Measurements from ENCODE around the gene UGT2A2. TPM values are rescaled to one million over a fixed set of nuclear protein-coding genes. Genes with fewer than 3 reads are reported as not detected.

Gene UGT2A2
- not detected in 2 replicates for total RNA-seq

DNA sequence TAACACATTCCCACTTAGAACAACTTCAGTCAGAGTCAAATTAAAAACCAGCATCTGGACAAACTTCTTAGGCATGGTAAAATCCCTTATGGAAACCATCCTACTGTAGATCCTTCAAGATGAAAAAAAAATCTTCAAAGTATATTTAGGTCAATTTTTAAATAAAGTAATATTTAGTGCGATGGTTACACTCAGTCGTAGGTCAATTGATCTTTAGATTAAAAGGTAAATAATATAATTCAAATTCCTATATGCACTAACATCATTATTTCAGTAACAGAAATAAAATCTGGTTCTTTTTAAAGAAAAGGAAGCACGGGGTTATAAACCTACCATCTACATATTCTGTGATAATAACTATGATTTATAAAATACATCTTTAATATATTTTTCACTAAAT is at the start of gene UGT2A2:
UGT2A2 (minus strand) TSS at position 101 of the 400 bp plus-strand sequence; CDS start at position 99, 2 bp downstream.

DNA sequence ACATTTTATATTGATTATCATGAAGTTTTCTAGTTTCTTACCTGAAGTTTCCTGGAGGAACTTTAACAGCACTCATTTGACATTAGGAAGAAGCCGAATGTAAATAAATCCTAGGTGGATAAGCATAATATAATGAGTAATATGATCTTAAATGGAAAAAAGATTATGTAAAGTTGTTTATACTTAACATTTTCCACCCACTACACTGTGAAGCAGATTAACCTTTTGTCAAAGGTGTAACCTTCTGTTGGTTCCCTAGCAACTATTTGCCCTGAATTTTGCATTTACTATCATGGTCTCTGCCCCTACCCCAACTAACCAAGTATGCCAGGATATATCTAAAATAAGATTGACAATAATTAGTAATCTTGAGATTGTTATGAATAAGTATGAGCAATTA is 13.7 kb upstream of the UGT2A2 start, which contains the start of gene UGT2A1:
UGT2A1 (minus strand) TSS at position 101 of the 400 bp plus-strand sequence. CDS start 5,603 bp downstream, outside the sequence.

Other genes with a start within 250 kb of the UGT2A2 start
- 0.24 TPM in 1 of 2 replicates, not detected in the other for gene UGT2B4, start 143.7 kb downstream of the UGT2A2 start, total RNA-seq
- gene UGT2A1, start 13.6 kb upstream of the UGT2A2 start, total RNA-seq: not detected in 2 replicates
- gene SULT1B1, start 121.0 kb upstream of the UGT2A2 start, total RNA-seq: under 0.01 TPM in 1 of 2 replicates, not detected in the other
- 0.24 and 0.64 TPM in 2 replicates for gene SULT1E1, start 220.5 kb upstream of the UGT2A2 start, total RNA-seq

Data from tracheal epithelial cell (primary cell).